ENCODE data around the gene BLTP1.
"Not testable (repeated sequence)": the region's sequence is repeated elsewhere in the genome, so short reads cannot be mapped to it uniquely, and the experiment has no call there.

BLTP1 gene

GRCh38 chr4:122151982-122152710, at the start of gene BLTP1:
BLTP1 (plus strand) TSS chr4:122152331; CDS start chr4:122170648, 18,317 bp downstream.
- H3K36me3 ChIP-seq (ENCODE audit: insufficient read depth, low read length): no peaks in the 10 kb centered on the region
- peak within 1 kb of the TSS; percentile 65 for H3K9ac ChIP-seq (ENCODE audit: low read depth, low read length)
- H3K9me3 ChIP-seq (ENCODE audit: control insufficient read depth, insufficient read depth, low read length): no peaks in the 10 kb centered on the region
- no peaks in the 10 kb centered on the region for H3K4me1 ChIP-seq (ENCODE audit: insufficient read depth, low read length)

- Histone ChIP-seq H3K9me3 (ENCODE audit: control insufficient read depth, insufficient read depth, low read length) (no peaks in the 10 kb centered on the region), H3K36me3 (ENCODE audit: insufficient read depth, low read length) (no peaks in the 10 kb centered on the region), H3K9ac (ENCODE audit: low read depth, low read length) (no peak overlapping the region), H3K4me1 (ENCODE audit: insufficient read depth, low read length) (peaks cover 9% of the 10 kb centered on the region; the same call in 1 of the 2 replicates)
Observed at GRCh38 chr4:122104184-122104583, 47.9 kb upstream of the BLTP1 start.

GRCh38 chr4:122107680-122108079, 44.5 kb upstream of the BLTP1 start:
- no peaks in the 10 kb centered on the region for H3K4me1 ChIP-seq (ENCODE audit: insufficient read depth, low read length)
- H3K9ac ChIP-seq (ENCODE audit: low read depth, low read length): no peak overlapping the region
- no peaks in the 10 kb centered on the region for H3K36me3 ChIP-seq (ENCODE audit: insufficient read depth, low read length)
- H3K9me3 ChIP-seq (ENCODE audit: control insufficient read depth, insufficient read depth, low read length): no peaks in the 10 kb centered on the region

GRCh38 chr4:122110304-122110703, 41.8 kb upstream of the BLTP1 start:
- H3K4me1 ChIP-seq (ENCODE audit: insufficient read depth, low read length); H3K9me3 ChIP-seq (ENCODE audit: control insufficient read depth, insufficient read depth, low read length); H3K9ac ChIP-seq (ENCODE audit: low read depth, low read length); H3K36me3 ChIP-seq (ENCODE audit: insufficient read depth, low read length): not testable (repeated sequence)

- H3K9ac ChIP-seq (ENCODE audit: low read depth, low read length): no peak overlapping the region
- H3K9me3 ChIP-seq (ENCODE audit: control insufficient read depth, insufficient read depth, low read length): no peaks in the 10 kb centered on the region
- H3K4me1 ChIP-seq (ENCODE audit: insufficient read depth, low read length): no peaks in the 10 kb centered on the region
- H3K36me3 ChIP-seq (ENCODE audit: insufficient read depth, low read length): no peaks in the 10 kb centered on the region
Observed at GRCh38 chr4:122117743-122118142, 34.4 kb upstream of the BLTP1 start.

GRCh38 chr4:122118243-122118642, 33.9 kb upstream of the BLTP1 start:
- H3K36me3 ChIP-seq (ENCODE audit: insufficient read depth, low read length): no peaks in the 10 kb centered on the region
- H3K9me3 ChIP-seq (ENCODE audit: control insufficient read depth, insufficient read depth, low read length): no peaks in the 10 kb centered on the region
- no peaks in the 10 kb centered on the region for H3K4me1 ChIP-seq (ENCODE audit: insufficient read depth, low read length)

GRCh38 chr4:122119739-122120138, 32.4 kb upstream of the BLTP1 start:
- Histone ChIP-seq H3K9me3 (ENCODE audit: control insufficient read depth, insufficient read depth, low read length) (no peaks in the 10 kb centered on the region), H3K9ac (ENCODE audit: low read depth, low read length) (no peak overlapping the region), H3K4me1 (ENCODE audit: insufficient read depth, low read length) (no peaks in the 10 kb centered on the region), H3K36me3 (ENCODE audit: insufficient read depth, low read length) (no peaks in the 10 kb centered on the region)

More at GRCh38 chr4:122118243-122118642, 33.9 kb upstream of the BLTP1 start:
- no peak overlapping the region for H3K9ac ChIP-seq (ENCODE audit: low read depth, low read length)

GRCh38 chr4:122121593-122121992, 30.5 kb upstream of the BLTP1 start:
- Histone ChIP-seq H3K36me3 (ENCODE audit: insufficient read depth, low read length) (no peaks in the 10 kb centered on the region), H3K9ac (ENCODE audit: low read depth, low read length) (no peak overlapping the region), H3K9me3 (ENCODE audit: control insufficient read depth, insufficient read depth, low read length) (no peaks in the 10 kb centered on the region), H3K4me1 (ENCODE audit: insufficient read depth, low read length) (no peaks in the 10 kb centered on the region)

GRCh38 chr4:122122083-122122482, 30.0 kb upstream of the BLTP1 start:
- H3K9me3 ChIP-seq (ENCODE audit: control insufficient read depth, insufficient read depth, low read length): no peaks in the 10 kb centered on the region
- H3K4me1 ChIP-seq (ENCODE audit: insufficient read depth, low read length): no peaks in the 10 kb centered on the region
- no peak overlapping the region for H3K9ac ChIP-seq (ENCODE audit: low read depth, low read length)
- H3K36me3 ChIP-seq (ENCODE audit: insufficient read depth, low read length): no peaks in the 10 kb centered on the region

- Histone ChIP-seq H3K9ac (ENCODE audit: low read depth, low read length) (no peak overlapping the region), H3K36me3 (ENCODE audit: insufficient read depth, low read length) (no peaks in the 10 kb centered on the region), H3K4me1 (ENCODE audit: insufficient read depth, low read length) (no peaks in the 10 kb centered on the region), H3K9me3 (ENCODE audit: control insufficient read depth, insufficient read depth, low read length) (no peaks in the 10 kb centered on the region)
Observed at GRCh38 chr4:122129061-122129460, 23.1 kb upstream of the BLTP1 start.

GRCh38 chr4:122131562-122132157, 20.5 kb upstream of the BLTP1 start:
- Histone ChIP-seq H3K9ac (ENCODE audit: low read depth, low read length) (no peak overlapping the region), H3K36me3 (ENCODE audit: insufficient read depth, low read length) (no peaks in the 10 kb centered on the region), H3K4me1 (ENCODE audit: insufficient read depth, low read length) (no peaks in the 10 kb centered on the region), H3K9me3 (ENCODE audit: control insufficient read depth, insufficient read depth, low read length) (no peaks in the 10 kb centered on the region)

GRCh38 chr4:122132891-122133290, 19.2 kb upstream of the BLTP1 start:
- no peak overlapping the region for H3K9ac ChIP-seq (ENCODE audit: low read depth, low read length)
- H3K9me3 ChIP-seq (ENCODE audit: control insufficient read depth, insufficient read depth, low read length): no peaks in the 10 kb centered on the region
- no peaks in the 10 kb centered on the region for H3K4me1 ChIP-seq (ENCODE audit: insufficient read depth, low read length)
- H3K36me3 ChIP-seq (ENCODE audit: insufficient read depth, low read length): no peaks in the 10 kb centered on the region

- H3K4me1 ChIP-seq (ENCODE audit: insufficient read depth, low read length): no peaks in the 10 kb centered on the region
- no peak overlapping the region for H3K9ac ChIP-seq (ENCODE audit: low read depth, low read length)
- no peaks in the 10 kb centered on the region for H3K9me3 ChIP-seq (ENCODE audit: control insufficient read depth, insufficient read depth, low read length)
- no peaks in the 10 kb centered on the region for H3K36me3 ChIP-seq (ENCODE audit: insufficient read depth, low read length)
Observed at GRCh38 chr4:122139139-122139538, 13.0 kb upstream of the BLTP1 start.

GRCh38 chr4:122140834-122141233, 11.3 kb upstream of the BLTP1 start:
- Histone ChIP-seq H3K9me3 (ENCODE audit: control insufficient read depth, insufficient read depth, low read length) (no peaks in the 10 kb centered on the region), H3K9ac (ENCODE audit: low read depth, low read length) (no peak overlapping the region), H3K4me1 (ENCODE audit: insufficient read depth, low read length) (no peaks in the 10 kb centered on the region), H3K36me3 (ENCODE audit: insufficient read depth, low read length) (no peaks in the 10 kb centered on the region)

- H3K4me1 ChIP-seq (ENCODE audit: insufficient read depth, low read length): no peaks in the 10 kb centered on the region
- H3K9ac ChIP-seq (ENCODE audit: low read depth, low read length): no peak overlapping the region
- H3K36me3 ChIP-seq (ENCODE audit: insufficient read depth, low read length): no peaks in the 10 kb centered on the region
- no peaks in the 10 kb centered on the region for H3K9me3 ChIP-seq (ENCODE audit: control insufficient read depth, insufficient read depth, low read length)
Observed at GRCh38 chr4:122142687-122143086, 9.4 kb upstream of the BLTP1 start.
